WTC11 (cell line): ENCODE results near the gene KMT2A. TPM values are rescaled to one million over a fixed set of nuclear protein-coding genes. Genes with fewer than 3 reads are reported as not detected.

Experiments
- ATAC-seq: fragments of 200-7000 bp; cut with Tn5 transposase; 2 replicates; pipeline ENCODE4 v1.10.0; 2021; ENCODE audit warnings: mild to moderate bottlenecking, moderate library complexity
- CTCF ChIA-PET: fragments of 300-600 bp; sonication (Branson Sonifier 250); formaldehyde crosslinking; loops from one replicate; lab custom pipeline; 2021; ENCODE audit warnings: antibody characterized with exemption; lab: Charles Lee
- POLR2A ChIA-PET: fragments of 350-600 bp; sonication (Branson Sonifier 250); formaldehyde crosslinking; loops from one replicate; lab custom pipeline; 2021; ENCODE audit warnings: antibody characterized with exemption; lab: Charles Lee
- DNase-seq: peaks from one replicate; pipeline ENCODE4 v3.0.0; 2021; ENCODE audit warnings: low spot score
- H3K27ac Mint-ChIP-seq: 2 replicates; pipeline ENCODE4 v1.8.0; 2021; ENCODE audit warnings: mixed read lengths
- H3K27me3 Mint-ChIP-seq: 2 replicates; pipeline ENCODE4 v1.8.0; 2021; ENCODE audit warnings: low read depth, mild to moderate bottlenecking, moderate library complexity, mixed read lengths
- H3K36me3 Mint-ChIP-seq: 2 replicates; pipeline ENCODE4 v1.8.0; 2021; ENCODE audit warnings: mixed read lengths
- H3K4me1 Mint-ChIP-seq: 2 replicates; pipeline ENCODE4 v1.8.0; 2022; ENCODE audit warnings: mixed read lengths
- H3K4me3 Mint-ChIP-seq: 2 replicates; pipeline ENCODE4 v1.8.0; 2021; ENCODE audit warnings: mild to moderate bottlenecking, moderate library complexity, mixed read lengths
- H3K9me3 Mint-ChIP-seq: 2 replicates; pipeline ENCODE4 v1.8.0; 2021; ENCODE audit warnings: mixed read lengths
- ETV6 ChIP-seq: sonication (generic); formaldehyde crosslinking; IDR thresholded peaks from 2 replicates; pipeline ENCODE4 v1.8.1; 2022; ENCODE audit warnings: mild to moderate bottlenecking, missing genetic modification reagents
- FOXK1 ChIP-seq: sonication (generic); formaldehyde crosslinking; IDR thresholded peaks from 2 replicates; pipeline ENCODE4 v1.8.0; 2022; ENCODE audit warnings: mild to moderate bottlenecking, moderate library complexity, missing genetic modification reagents
- IRF2 ChIP-seq: sonication (generic); formaldehyde crosslinking; IDR thresholded peaks from 2 replicates; pipeline ENCODE4 v1.8.0; 2022; ENCODE audit warnings: low read depth, missing genetic modification reagents, borderline replicate concordance
- MXD4 ChIP-seq: fragments of 250-450 bp; sonication (Bioruptor Pico); IDR thresholded peaks from 2 replicates; pipeline ENCODE4 v1.8.0; 2021; ENCODE audit warnings: mild to moderate bottlenecking, moderate library complexity, borderline replicate concordance
- NFE2L1 ChIP-seq: sonication (generic); formaldehyde crosslinking; IDR thresholded peaks from 2 replicates; pipeline ENCODE4 v1.8.1; 2023; ENCODE audit warnings: missing genetic modification reagents
- NR3C1 ChIP-seq: sonication (generic); formaldehyde crosslinking; conservative IDR thresholded peaks from 2 replicates; pipeline ENCODE4 v1.8.1; 2023; ENCODE audit warnings: low read depth, mild to moderate bottlenecking, missing genetic modification reagents
- RORB ChIP-seq: fragments of 250-450 bp; sonication (Bioruptor Pico); IDR thresholded peaks from 2 replicates; pipeline ENCODE4 v1.9.0; 2021; ENCODE audit warnings: mild to moderate bottlenecking
- SMAD3 ChIP-seq: sonication (generic); formaldehyde crosslinking; IDR thresholded peaks from 2 replicates; pipeline ENCODE4 v1.8.0; 2022; ENCODE audit warnings: missing genetic modification reagents, mild to moderate bottlenecking, borderline replicate concordance
- SMAD4 ChIP-seq: sonication (generic); formaldehyde crosslinking; IDR thresholded peaks from 2 replicates; pipeline ENCODE4 v1.8.0; 2022; ENCODE audit warnings: mild to moderate bottlenecking, missing genetic modification reagents
- STAT6 ChIP-seq: sonication (generic); formaldehyde crosslinking; conservative IDR thresholded peaks from 2 replicates; pipeline ENCODE4 v1.8.1; 2023; ENCODE audit warnings: mild to moderate bottlenecking, low read depth, missing genetic modification reagents, moderate library complexity
- TCF7 ChIP-seq: sonication (generic); formaldehyde crosslinking; IDR thresholded peaks from 2 replicates; pipeline ENCODE4 v1.8.0; 2022; ENCODE audit warnings: mild to moderate bottlenecking, low read depth, missing genetic modification reagents, moderate library complexity
- ZSCAN18 ChIP-seq: fragments of 250-450 bp; sonication (Bioruptor Pico); IDR thresholded peaks from 2 replicates; pipeline ENCODE4 v2.1.2; 2022; ENCODE audit warnings: mild to moderate bottlenecking, moderate library complexity
- total RNA-seq: library from RNA; stranded (reverse); gene quantifications from 3 replicates; pipeline ENCODE4 v1.2.3, GENCODE V29; 2021
- TF ChIP-seq, protein P1 (sequence below): fragments of 250-450 bp; sonication (Bioruptor Pico); IDR thresholded peaks from 2 replicates; pipeline ENCODE4 v1.9.0; 2021; ENCODE audit warnings: mild to moderate bottlenecking

KMT2A gene
- total RNA-seq, 1 experiment from 2014 or later = 59.1 TPM

- TF ChIP-seq, protein P1, sequence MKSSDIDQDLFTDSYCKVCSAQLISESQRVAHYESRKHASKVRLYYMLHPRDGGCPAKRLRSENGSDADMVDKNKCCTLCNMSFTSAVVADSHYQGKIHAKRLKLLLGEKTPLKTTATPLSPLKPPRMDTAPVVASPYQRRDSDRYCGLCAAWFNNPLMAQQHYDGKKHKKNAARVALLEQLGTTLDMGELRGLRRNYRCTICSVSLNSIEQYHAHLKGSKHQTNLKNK (CRISPR knock-in tag) = no peak
Observed at GRCh38 chr11:118439646-118440045, 3.4 kb downstream of the KMT2A start (continued).

GRCh38 chr11:118441770-118442275 lies 5.5 kb downstream of the KMT2A start:
- H3K4me3 Mint-ChIP-seq = peak overlapping the region; percentile 1; the same call in 1 of the 2 replicates
- peaks cover 10% of the 10 kb centered on the region for H3K36me3 Mint-ChIP-seq
- POLR2A ChIA-PET = interaction anchor here (0.5 kb wide), 1 partner anchor 9 kb away, joined by 3 read pairs; no protein-coding TSS in a partner anchor
- no peaks in the 10 kb centered on the region for H3K27me3 Mint-ChIP-seq
- ATAC-seq (no peak), DNase-seq (no peak)
- H3K27ac Mint-ChIP-seq = peak overlapping the region; percentile 30
- no peak for TF ChIP-seq NR3C1 (CRISPR knock-in tag)
- CTCF ChIA-PET = interaction anchor here (0.5 kb wide), 1 partner anchor 74 kb away, joined by 3 read pairs; no protein-coding TSS in a partner anchor
- no peaks in the 10 kb centered on the region for H3K9me3 Mint-ChIP-seq
- H3K4me1 Mint-ChIP-seq = peaks cover 60% of the 10 kb centered on the region

DNA sequence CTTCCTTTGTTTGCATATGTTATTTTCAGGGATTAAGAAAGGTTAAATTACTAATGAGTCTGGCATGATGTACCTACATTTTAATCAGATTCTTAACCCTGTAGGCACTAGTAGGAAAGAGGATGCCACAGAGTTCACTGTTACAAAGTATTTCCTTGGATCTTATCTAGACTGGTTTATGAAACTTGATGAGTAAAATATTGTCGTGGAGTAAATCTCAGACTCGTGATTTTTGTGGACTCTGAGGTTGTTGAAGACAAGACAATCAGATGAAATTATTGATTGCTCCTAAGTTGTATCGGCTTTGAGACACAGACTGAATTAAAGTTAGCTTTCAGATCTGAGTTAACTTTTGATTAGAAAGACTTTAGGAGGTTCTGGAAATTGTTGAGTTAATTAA lies 6.0 kb downstream of the KMT2A start:
- ChIA-PET CTCF (interaction anchor here (0.5 kb wide), 1 partner anchor 75 kb away, joined by 3 read pairs; no protein-coding TSS in a partner anchor), POLR2A (no interaction called here)
- peak overlapping the region; percentile 30 for H3K27ac Mint-ChIP-seq
- DNase-seq = no peak
- H3K36me3 Mint-ChIP-seq = peaks cover 8% of the 10 kb centered on the region
- H3K4me1 Mint-ChIP-seq = peaks cover 60% of the 10 kb centered on the region
- no peaks in the 10 kb centered on the region for H3K9me3 Mint-ChIP-seq
- ATAC-seq = no peak
- H3K4me3 Mint-ChIP-seq = peak overlapping the region; percentile 1; the same call in 1 of the 2 replicates
- TF ChIP-seq MXD4 (CRISPR knock-in tag) = no peak
- H3K27me3 Mint-ChIP-seq = no peaks in the 10 kb centered on the region

- Mint-ChIP-seq H3K36me3 (peaks cover 10% of the 10 kb centered on the region), H3K4me1 (peaks cover 56% of the 10 kb centered on the region), H3K27ac (no peak overlapping the region), H3K4me3 (no peak overlapping the region), H3K27me3 (no peaks in the 10 kb centered on the region), H3K9me3 (no peaks in the 10 kb centered on the region)
- ChIA-PET CTCF (no interaction called here), POLR2A (interaction anchor here (1.1 kb wide), 1 partner anchor 7 kb away, joined by 3 read pairs; no protein-coding TSS in a partner anchor)
- ATAC-seq (no peak), DNase-seq (no peak)
- TF ChIP-seq FOXK1 (CRISPR knock-in tag) = no peak
- TF ChIP-seq MXD4 (CRISPR knock-in tag) = no peak
- TF ChIP-seq ETV6 (CRISPR knock-in tag) = no peak
- TF ChIP-seq ZSCAN18 (CRISPR knock-in tag) = no peak
- TF ChIP-seq STAT6 (CRISPR knock-in tag) = no peak
- no peak for TF ChIP-seq SMAD4 (CRISPR knock-in tag)
- no peak for TF ChIP-seq RORB
- no peak for TF ChIP-seq TCF7 (CRISPR knock-in tag)
- no peak for TF ChIP-seq SMAD3 (CRISPR knock-in tag)
- TF ChIP-seq NFE2L1 (CRISPR knock-in tag) = no peak
- no peak for TF ChIP-seq IRF2 (CRISPR knock-in tag)
- TF ChIP-seq NR3C1 (CRISPR knock-in tag) = no peak
Observed at GRCh38 chr11:118442908-118443589, 6.8 kb downstream of the KMT2A start.
